ENCODE measurements around the gene LYPD6.

DNA sequence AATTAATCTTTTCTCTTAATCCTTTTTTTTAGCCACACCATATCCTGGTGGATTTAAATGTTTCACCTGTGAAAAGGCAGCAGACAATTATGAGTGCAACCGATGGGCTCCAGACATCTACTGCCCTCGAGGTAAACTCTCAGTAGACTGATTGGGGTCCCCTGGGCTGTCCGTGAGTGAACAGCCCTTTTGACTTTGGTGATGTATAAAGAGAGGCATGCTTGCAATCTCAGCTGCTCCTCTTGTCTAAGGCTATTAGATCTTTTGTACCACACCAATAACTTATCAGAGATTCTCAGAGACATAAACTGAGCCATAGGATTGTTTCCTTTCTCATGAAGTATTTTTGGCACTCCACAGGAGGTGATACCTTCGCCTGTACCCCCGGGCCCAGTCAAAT is 118.6 kb downstream of the LYPD6 start:
- TF ChIP-seq, protein P1, sequence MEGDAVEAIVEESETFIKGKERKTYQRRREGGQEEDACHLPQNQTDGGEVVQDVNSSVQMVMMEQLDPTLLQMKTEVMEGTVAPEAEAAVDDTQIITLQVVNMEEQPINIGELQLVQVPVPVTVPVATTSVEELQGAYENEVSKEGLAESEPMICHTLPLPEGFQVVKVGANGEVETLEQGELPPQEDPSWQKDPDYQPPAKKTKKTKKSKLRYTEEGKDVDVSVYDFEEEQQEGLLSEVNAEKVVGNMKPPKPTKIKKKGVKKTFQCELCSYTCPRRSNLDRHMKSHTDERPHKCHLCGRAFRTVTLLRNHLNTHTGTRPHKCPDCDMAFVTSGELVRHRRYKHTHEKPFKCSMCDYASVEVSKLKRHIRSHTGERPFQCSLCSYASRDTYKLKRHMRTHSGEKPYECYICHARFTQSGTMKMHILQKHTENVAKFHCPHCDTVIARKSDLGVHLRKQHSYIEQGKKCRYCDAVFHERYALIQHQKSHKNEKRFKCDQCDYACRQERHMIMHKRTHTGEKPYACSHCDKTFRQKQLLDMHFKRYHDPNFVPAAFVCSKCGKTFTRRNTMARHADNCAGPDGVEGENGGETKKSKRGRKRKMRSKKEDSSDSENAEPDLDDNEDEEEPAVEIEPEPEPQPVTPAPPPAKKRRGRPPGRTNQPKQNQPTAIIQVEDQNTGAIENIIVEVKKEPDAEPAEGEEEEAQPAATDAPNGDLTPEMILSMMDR (IDR thresholded peaks at IDR 0.05), result no peak
- TF ChIP-seq POLR2A (IDR thresholded peaks at IDR 0.05), result no peak
